Large intestine (tissue), 3 donors: ENCODE results near the gene STEAP3. TPM values are rescaled to one million over a fixed set of nuclear protein-coding genes. Genes with fewer than 3 reads are reported as not detected.

Source experiments
- DNase-seq, 2 donors: peaks; one replicate each; pipeline versions ENCODE4 v3.0.0 to v3.0.0-alpha.2; 2013
- H3K27ac ChIP-seq: one replicate; pipeline ENCODE4 v1.5.1; 2013; ENCODE audit warnings: low read length
- H3K27me3 ChIP-seq: 2 replicates; pipeline ENCODE4 v1.6.1; 2013; ENCODE audit warnings: low read length; ENCODE audit not compliant: control insufficient read depth, insufficient read depth
- H3K36me3 ChIP-seq: 2 replicates; pipeline ENCODE4 v1.6.1; 2013; ENCODE audit warnings: low read length; ENCODE audit not compliant: control insufficient read depth, insufficient read depth
- H3K4me1 ChIP-seq: one replicate; pipeline ENCODE4 v1.6.1; 2013; ENCODE audit warnings: low read length; ENCODE audit not compliant: control insufficient read depth, insufficient read depth
- H3K4me3 ChIP-seq: one replicate; pipeline ENCODE4 v1.5.1; 2013; ENCODE audit warnings: low read length
- H3K9me3 ChIP-seq: one replicate; pipeline ENCODE4 v1.6.1; 2013; ENCODE audit warnings: mild to moderate bottlenecking, low read depth, low read length, moderate library complexity; ENCODE audit not compliant: control insufficient read depth
- WGBS: methylation state at CpG from one replicate; pipeline ENCODE4 v1.1.5; 2013; ENCODE audit warnings: low lambda C conversion rate; ENCODE audit not compliant: insufficient coverage; 5-methylcytosine and 5-hydroxymethylcytosine counted together
- polyA plus RNA-seq: library from polyadenylated mRNA; unstranded; fragments of 120-200 nt; gene quantifications from one replicate; pipeline ENCODE4 v1.2.1, GENCODE V29; 2013

Gene STEAP3
- polyA plus RNA-seq, 1 donor, result 1.4 TPM

DNA sequence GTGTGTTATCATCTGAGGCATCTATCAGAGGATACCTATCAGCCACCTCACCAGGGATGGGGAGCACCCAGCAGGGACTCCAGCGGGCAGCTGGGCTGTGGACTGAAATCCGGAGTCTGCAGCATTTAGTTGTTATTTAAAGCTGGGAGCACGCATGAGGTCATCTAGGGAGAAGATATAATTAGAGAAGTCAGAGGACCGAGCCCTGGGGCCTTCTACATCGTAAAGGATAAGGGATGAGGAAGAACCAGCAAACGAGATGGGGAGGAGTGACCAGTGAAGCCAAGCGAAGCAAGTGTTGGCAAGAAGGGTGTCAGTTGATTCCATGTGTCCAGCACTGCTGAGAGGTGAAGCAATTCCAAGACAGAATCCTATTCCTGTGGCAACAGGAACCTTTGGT lies 70.3 kb downstream of the STEAP3 start:
- Histone ChIP-seq H3K27me3 (no peaks in the 10 kb centered on the region), H3K36me3 (no peaks in the 10 kb centered on the region), H3K4me1 (no peaks in the 10 kb centered on the region), H3K4me3 (no peak overlapping the region), H3K27ac (no peak overlapping the region), H3K9me3 (no peaks in the 10 kb centered on the region)
- DNase-seq, result no peak
- no CpG with 5 or more reads among the region's 7 CpGs for WGBS

GRCh38 chr2:119294671-119295070 lies 71.0 kb downstream of the STEAP3 start:
- H3K9me3 ChIP-seq, result no peaks in the 10 kb centered on the region
- H3K4me3 ChIP-seq, result no peak overlapping the region
- 88% methylated on average over 2 of the region's 14 CpGs for WGBS
- H3K27ac ChIP-seq, result no peak overlapping the region
- no peaks in the 10 kb centered on the region for H3K36me3 ChIP-seq
- DNase-seq, result no peak
- H3K4me1 ChIP-seq, result no peaks in the 10 kb centered on the region
- H3K27me3 ChIP-seq, result no peaks in the 10 kb centered on the region

DNA sequence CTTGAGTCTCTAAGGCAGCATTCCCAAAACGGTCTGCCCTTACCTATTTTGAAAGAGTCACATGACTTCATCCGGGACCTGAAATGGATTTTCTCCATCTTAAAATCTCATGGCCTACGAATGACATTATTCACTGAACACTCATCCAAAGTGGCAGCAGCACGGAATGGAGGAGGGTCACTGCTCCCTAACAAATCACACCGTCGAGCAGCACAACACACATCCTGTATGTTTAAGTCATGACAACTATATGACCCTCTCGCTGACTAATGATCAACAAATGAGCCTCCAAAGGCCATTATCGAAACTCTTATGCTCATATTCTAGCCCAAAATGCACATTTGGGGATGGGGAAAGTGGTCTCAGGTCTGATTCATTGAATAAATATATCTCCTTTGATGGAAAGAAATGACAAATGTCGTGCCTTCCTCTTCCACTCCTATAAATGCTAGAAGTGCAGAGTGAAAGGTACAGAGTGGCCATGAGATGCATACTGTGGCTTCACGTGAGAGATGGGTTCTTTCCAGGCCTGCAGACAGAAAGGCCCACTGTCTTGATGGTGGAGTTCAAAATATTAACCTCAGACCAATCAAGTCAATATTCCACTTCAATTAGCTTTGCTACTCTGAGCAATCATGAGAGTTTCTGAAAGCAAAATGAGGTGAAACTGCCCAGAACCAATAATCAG lies 72.2 kb downstream of the STEAP3 start:
- no peaks in the 10 kb centered on the region for H3K36me3 ChIP-seq
- H3K4me1 ChIP-seq, result no peaks in the 10 kb centered on the region
- H3K27me3 ChIP-seq, result no peaks in the 10 kb centered on the region
- no peak for DNase-seq
- WGBS, result 81% methylated on average over 4 of the region's 10 CpGs
- H3K4me3 ChIP-seq, result no peak overlapping the region
- H3K9me3 ChIP-seq, result no peaks in the 10 kb centered on the region
- no peak overlapping the region for H3K27ac ChIP-seq

GRCh38 chr2:119301413-119301812 lies 77.8 kb downstream of the STEAP3 start:
- no peaks in the 10 kb centered on the region for H3K27me3 ChIP-seq
- 100% methylated on average over 1 of the region's 6 CpGs for WGBS
- no peak overlapping the region for H3K4me3 ChIP-seq
- no peak overlapping the region for H3K27ac ChIP-seq
- DNase-seq, result no peak
- H3K9me3 ChIP-seq, result no peaks in the 10 kb centered on the region
- no peaks in the 10 kb centered on the region for H3K4me1 ChIP-seq
- H3K36me3 ChIP-seq, result no peaks in the 10 kb centered on the region

GRCh38 chr2:119304847-119305246 lies 81.2 kb downstream of the STEAP3 start:
- H3K27me3 ChIP-seq, result no peaks in the 10 kb centered on the region
- no peak overlapping the region for H3K27ac ChIP-seq
- no peaks in the 10 kb centered on the region for H3K9me3 ChIP-seq
- 80% methylated on average over 1 of the region's 2 CpGs for WGBS
- DNase-seq, result no peak
- H3K36me3 ChIP-seq, result no peaks in the 10 kb centered on the region
- no peak overlapping the region for H3K4me3 ChIP-seq
- H3K4me1 ChIP-seq, result no peaks in the 10 kb centered on the region

DNA sequence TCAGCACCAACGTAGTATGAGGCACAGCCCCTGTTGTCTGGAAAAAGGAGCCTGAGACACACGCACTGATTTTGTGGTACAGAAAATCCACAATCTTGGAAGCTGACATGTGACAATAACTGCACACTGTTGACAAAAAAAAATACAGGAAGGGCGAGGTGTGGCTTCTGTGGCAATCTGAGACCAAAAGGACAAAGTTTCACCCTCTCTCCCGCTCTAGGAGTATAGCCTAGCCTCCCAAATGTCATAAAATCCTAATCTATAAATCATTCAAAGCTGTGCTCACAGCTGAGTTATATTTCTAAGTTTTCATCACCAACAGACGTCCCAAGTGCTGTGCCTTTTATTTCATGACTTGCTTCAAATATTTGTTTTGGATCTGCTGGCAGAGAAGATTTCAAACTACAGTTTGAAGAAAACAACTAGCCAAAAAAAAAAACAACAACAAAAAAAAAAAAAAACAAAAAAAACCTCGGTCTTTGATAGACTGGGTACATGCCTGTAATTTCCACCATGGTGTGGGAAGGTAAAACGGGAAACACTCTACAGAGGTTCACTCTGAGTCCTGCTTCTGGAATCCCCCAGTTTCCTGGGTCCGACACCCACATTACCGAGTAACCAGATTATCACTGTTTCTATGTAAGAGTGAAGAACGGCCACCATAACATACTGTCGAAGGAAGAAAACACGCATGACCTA lies 82.0 kb downstream of the STEAP3 start:
- Histone ChIP-seq H3K4me3 (no peak overlapping the region), H3K27ac (peak overlapping the region; percentile 16), H3K27me3 (no peaks in the 10 kb centered on the region), H3K9me3 (no peaks in the 10 kb centered on the region), H3K4me1 (no peaks in the 10 kb centered on the region), H3K36me3 (no peaks in the 10 kb centered on the region)
- 40% methylated on average over 3 of the region's 12 CpGs for WGBS
- DNase-seq, result peak; percentile 48 to 84

GRCh38 chr2:119306196-119306590 lies 82.6 kb downstream of the STEAP3 start:
- no peak for DNase-seq
- Histone ChIP-seq H3K27me3 (no peaks in the 10 kb centered on the region), H3K36me3 (no peaks in the 10 kb centered on the region), H3K27ac (no peak overlapping the region), H3K4me3 (no peak overlapping the region), H3K9me3 (no peaks in the 10 kb centered on the region), H3K4me1 (no peaks in the 10 kb centered on the region)
- 100% methylated on average over 2 of the region's 10 CpGs for WGBS

- Histone ChIP-seq H3K36me3 (no peaks in the 10 kb centered on the region), H3K9me3 (no peaks in the 10 kb centered on the region), H3K4me1 (no peaks in the 10 kb centered on the region), H3K27ac (no peak overlapping the region), H3K4me3 (no peak overlapping the region), H3K27me3 (no peaks in the 10 kb centered on the region)
- WGBS, result 83% methylated on average over 1 of the region's 7 CpGs
- DNase-seq, result no peak
These were observed 83.9 kb downstream of the STEAP3 start for GRCh38 chr2:119307419-119308140.

DNA sequence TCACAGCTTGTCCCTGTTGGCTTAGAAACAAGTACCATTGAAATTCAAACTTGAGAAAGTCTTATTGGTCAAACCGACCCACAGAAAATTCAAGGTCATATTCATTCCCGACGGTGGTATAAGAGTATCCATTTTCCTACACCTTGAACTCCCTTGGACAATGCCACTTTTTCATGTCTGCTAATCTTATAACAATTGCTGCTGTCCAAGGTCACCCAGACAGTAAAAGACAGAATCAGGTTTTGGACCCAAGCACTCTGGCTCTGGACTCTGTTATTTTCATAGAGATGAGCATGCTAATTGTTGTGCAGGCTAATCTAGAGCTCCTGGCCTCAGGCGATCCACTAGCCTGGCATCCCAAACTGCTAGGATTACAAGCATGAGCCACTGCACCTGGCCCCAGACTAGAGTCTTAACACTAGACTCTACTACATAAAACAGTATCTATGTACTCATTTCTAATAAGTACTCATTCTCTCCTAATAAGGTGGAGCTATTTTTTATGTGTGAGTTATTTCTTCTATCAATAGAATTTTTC lies 85.2 kb downstream of the STEAP3 start:
- no peaks in the 10 kb centered on the region for H3K27me3 ChIP-seq
- no peak for DNase-seq
- H3K9me3 ChIP-seq, result no peaks in the 10 kb centered on the region
- H3K27ac ChIP-seq, result no peak overlapping the region
- no peaks in the 10 kb centered on the region for H3K4me1 ChIP-seq
- no CpG with 5 or more reads among the region's 4 CpGs for WGBS
- no peaks in the 10 kb centered on the region for H3K36me3 ChIP-seq
- no peak overlapping the region for H3K4me3 ChIP-seq

DNA sequence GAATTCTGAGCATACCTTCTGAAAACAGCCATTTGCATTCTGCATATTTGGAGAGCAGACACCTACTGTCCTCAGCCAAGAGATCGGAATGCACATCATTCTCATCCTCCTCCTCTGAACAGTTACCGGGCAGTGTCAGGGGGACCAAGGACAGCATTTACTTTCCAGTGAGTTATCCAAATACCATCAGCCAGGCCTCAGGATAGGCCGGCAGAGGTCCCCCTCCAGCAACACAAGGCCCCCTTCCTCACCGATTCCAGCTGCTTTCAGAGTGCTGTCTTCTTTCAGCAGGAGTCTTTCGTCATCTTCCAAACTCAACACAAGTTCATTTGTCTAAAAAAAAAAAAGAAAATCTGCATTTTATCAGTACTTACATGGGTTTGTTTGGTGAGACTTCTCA lies 87.7 kb downstream of the STEAP3 start:
- Histone ChIP-seq H3K36me3 (no peaks in the 10 kb centered on the region), H3K27ac (no peak overlapping the region), H3K4me1 (peaks cover 6% of the 10 kb centered on the region), H3K27me3 (no peaks in the 10 kb centered on the region), H3K9me3 (no peaks in the 10 kb centered on the region), H3K4me3 (no peak overlapping the region)
- DNase-seq, result no peak
- no CpG with 5 or more reads among the region's 5 CpGs for WGBS
